ENCODE measurements around the gene FAM9A.

DNA sequence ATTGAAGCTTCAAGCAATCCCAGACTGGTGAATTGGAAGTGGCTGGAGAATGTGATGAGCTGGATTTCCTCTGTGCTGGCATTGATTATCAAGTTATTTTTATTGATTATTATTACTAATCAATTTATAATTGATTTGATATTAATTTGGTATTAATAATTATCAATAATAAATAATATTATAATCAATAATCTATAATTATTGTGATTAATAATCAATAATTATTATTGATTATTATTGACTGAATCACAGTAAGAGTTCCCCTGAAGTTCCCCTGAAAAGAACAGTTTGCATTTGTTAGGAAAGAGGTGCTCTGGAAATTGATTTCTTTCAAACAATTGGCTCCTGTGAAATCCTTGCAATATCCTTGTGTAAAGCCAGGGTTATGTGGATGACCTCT is 7.5 kb upstream of the FAM9A start:
- TF ChIP-seq, protein P1, sequence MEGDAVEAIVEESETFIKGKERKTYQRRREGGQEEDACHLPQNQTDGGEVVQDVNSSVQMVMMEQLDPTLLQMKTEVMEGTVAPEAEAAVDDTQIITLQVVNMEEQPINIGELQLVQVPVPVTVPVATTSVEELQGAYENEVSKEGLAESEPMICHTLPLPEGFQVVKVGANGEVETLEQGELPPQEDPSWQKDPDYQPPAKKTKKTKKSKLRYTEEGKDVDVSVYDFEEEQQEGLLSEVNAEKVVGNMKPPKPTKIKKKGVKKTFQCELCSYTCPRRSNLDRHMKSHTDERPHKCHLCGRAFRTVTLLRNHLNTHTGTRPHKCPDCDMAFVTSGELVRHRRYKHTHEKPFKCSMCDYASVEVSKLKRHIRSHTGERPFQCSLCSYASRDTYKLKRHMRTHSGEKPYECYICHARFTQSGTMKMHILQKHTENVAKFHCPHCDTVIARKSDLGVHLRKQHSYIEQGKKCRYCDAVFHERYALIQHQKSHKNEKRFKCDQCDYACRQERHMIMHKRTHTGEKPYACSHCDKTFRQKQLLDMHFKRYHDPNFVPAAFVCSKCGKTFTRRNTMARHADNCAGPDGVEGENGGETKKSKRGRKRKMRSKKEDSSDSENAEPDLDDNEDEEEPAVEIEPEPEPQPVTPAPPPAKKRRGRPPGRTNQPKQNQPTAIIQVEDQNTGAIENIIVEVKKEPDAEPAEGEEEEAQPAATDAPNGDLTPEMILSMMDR (IDR thresholded peaks at IDR 0.05), result no peak
- no peak for TF ChIP-seq POLR2A (IDR thresholded peaks at IDR 0.05)
- no peak for TF ChIP-seq POLR2AphosphoS5 (IDR thresholded peaks at IDR 0.05)

All from prostate gland (tissue), 2 donors.